Measurements from ENCODE around the gene MRGPRG. TPM values are rescaled to one million over a fixed set of nuclear protein-coding genes. Genes with fewer than 3 reads are reported as not detected.

The MRGPRG gene
- total and polyA plus RNA-seq, 2 of the 4 experiments (the other 2 are of a cell fraction) = not detected

GRCh38 chr11:3223932-3224381, 5.3 kb upstream of the MRGPRG start:
- no peaks in the 10 kb centered on the region for H4K20me1 ChIP-seq (ENCODE audit: insufficient read depth, low read length)
- no peak overlapping the region for H3K14ac ChIP-seq (replicated peaks; ENCODE audit: low read depth, low read length)
- in situ Hi-C loops (cut with MboI; ENCODE audit: low sequenced_read_pairs) = no loop called here
- no peak overlapping the region for H3K4ac ChIP-seq (ENCODE audit: low read depth, low read length)
- H3K4me1 ChIP-seq (ENCODE audit: control insufficient read depth, insufficient read depth, low read length) = no peaks in the 10 kb centered on the region
- no peak overlapping the region for H2AFZ ChIP-seq (replicated peaks; ENCODE audit: low read length, poor library complexity)
- no peak overlapping the region for H2BK5ac ChIP-seq (ENCODE audit: low read depth, low read length, poor library complexity, severe bottlenecking)
- WGBS, 2 experiments (ENCODE audit: extremely low coverage in 2 of 2, insufficient read length in 1 of 2) = no CpG with 5 or more reads among the region's 4 CpGs
- no peak overlapping the region for H2BK15ac ChIP-seq (ENCODE audit: low read depth, low read length)
- H3K4me2 ChIP-seq (ENCODE audit: low read depth, low read length) = no peak overlapping the region
- H3K79me1 ChIP-seq (ENCODE audit: low read depth in 1 of 2, low read length in 2 of 2) = no peaks in the 10 kb centered on the region
- H2BK20ac ChIP-seq (ENCODE audit: low read depth, low read length) = no peak overlapping the region
- ATAC-seq (ENCODE audit: low read depth) (no peak), DNase-seq (no peak)
- H4K5ac ChIP-seq (ENCODE audit: low read depth, low read length) = no peak overlapping the region
- no peak overlapping the region for H3K9ac ChIP-seq (ENCODE audit: low read depth, low read length)
- H3K4me3 ChIP-seq (ENCODE audit: insufficient read depth, low read depth, low read length) = no peak overlapping the region
- H3K27ac ChIP-seq (ENCODE audit: insufficient read depth, low read length) = no peak overlapping the region
- H3K23ac ChIP-seq (ENCODE audit: low read depth, low read length) = no peak overlapping the region
- no peak overlapping the region for H4K8ac ChIP-seq (ENCODE audit: low read depth in 2 of 2, low read length in 2 of 2)
- no peak overlapping the region for H2BK120ac ChIP-seq (ENCODE audit: low read depth, low read length)
- intact Hi-C loops (cut with micrococcal nuclease) = no loop called here
- no peak overlapping the region for H2AK5ac ChIP-seq (ENCODE audit: low read depth, low read length)
- no peaks in the 10 kb centered on the region for H3K36me3 ChIP-seq (ENCODE audit: control insufficient read depth, insufficient read depth, low read length)
- no peaks in the 10 kb centered on the region for H3K9me3 ChIP-seq (ENCODE audit: control insufficient read depth, insufficient read depth, low read length)
- no peak overlapping the region for H3K56ac ChIP-seq (ENCODE audit: extremely low read depth, insufficient read depth, low read length)
- dilution Hi-C loops (cut with HindIII; ENCODE audit: low sequenced_read_pairs, unreplicated experiment) = no loop called here
- H3K18ac ChIP-seq (ENCODE audit: low read depth, low read length) = no peak overlapping the region
- H3K9me1 ChIP-seq (ENCODE audit: insufficient read depth, low read length) = no peaks in the 10 kb centered on the region
- peak overlapping the region; percentile 28 for H2AK9ac ChIP-seq (replicated peaks; ENCODE audit: low read depth, low read length, poor library complexity)
- peaks cover 75% of the 10 kb centered on the region for H3K27me3 ChIP-seq (ENCODE audit: control insufficient read depth, insufficient read depth, low read length)
- TF ChIP-seq RFX5 (IDR thresholded peaks at IDR 0.05; ENCODE audit: low read depth, low read length) (no peak), USF2 (IDR thresholded peaks at IDR 0.05; ENCODE audit: low read depth, low read length) (no peak), MXI1 (IDR thresholded peaks at IDR 0.05; ENCODE audit: borderline replicate concordance, low read depth, low read length) (no peak), BHLHE40 (IDR thresholded peaks at IDR 0.05; ENCODE audit: low read depth, low read length) (no peak), CHD1 (IDR thresholded peaks at IDR 0.05; ENCODE audit: low read depth, low read length) (no peak), RCOR1 (IDR thresholded peaks at IDR 0.05; ENCODE audit: insufficient replicate concordance, low read length) (no peak), RAD21 (IDR thresholded peaks at IDR 0.05; ENCODE audit: low read length) (no peak), CEBPB (IDR thresholded peaks at IDR 0.05; ENCODE audit: low read depth, low read length) (no peak), FOS (IDR thresholded peaks at IDR 0.05; ENCODE audit: low read depth, low read length) (no peak)
- TF ChIP-seq, protein P1, sequence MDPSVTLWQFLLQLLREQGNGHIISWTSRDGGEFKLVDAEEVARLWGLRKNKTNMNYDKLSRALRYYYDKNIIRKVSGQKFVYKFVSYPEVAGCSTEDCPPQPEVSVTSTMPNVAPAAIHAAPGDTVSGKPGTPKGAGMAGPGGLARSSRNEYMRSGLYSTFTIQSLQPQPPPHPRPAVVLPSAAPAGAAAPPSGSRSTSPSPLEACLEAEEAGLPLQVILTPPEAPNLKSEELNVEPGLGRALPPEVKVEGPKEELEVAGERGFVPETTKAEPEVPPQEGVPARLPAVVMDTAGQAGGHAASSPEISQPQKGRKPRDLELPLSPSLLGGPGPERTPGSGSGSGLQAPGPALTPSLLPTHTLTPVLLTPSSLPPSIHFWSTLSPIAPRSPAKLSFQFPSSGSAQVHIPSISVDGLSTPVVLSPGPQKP (IDR thresholded peaks at IDR 0.05; ENCODE audit: borderline replicate concordance, low read depth, low read length) = no peak
- ChIA-PET CTCF (no interaction called here), POLR2A (ENCODE audit: unreplicated experiment) (no interaction called here)
- no peak overlapping the region for H4K91ac ChIP-seq (ENCODE audit: insufficient read depth, low read depth, low read length)
- BruUV-seq (replicated peaks) = no TSS peak

Measured in IMR-90 (cell line).